GM13977 (cell line): ENCODE results near the gene CACNA1E.
"Not testable (repeated sequence)": the region's sequence is repeated elsewhere in the genome, so short reads cannot be mapped to it uniquely, and the experiment has no call there.

Source experiments
- DNase-seq: peaks from one replicate; pipeline ENCODE4 v3.0.0; 2012; ENCODE audit warnings: low spot score
- CTCF ChIP-seq: IDR thresholded peaks from 2 replicates; pipeline ENCODE4 v1.5.1; 2012; ENCODE audit warnings: mild to moderate bottlenecking, control low read depth; ENCODE audit not compliant: insufficient read depth; ENCODE audit errors: extremely low read depth, missing control alignments
- in situ Hi-C: fragments of 300-500 bp; cut with MboI; formaldehyde crosslinking; loops from one replicate; pipeline ENCODE4 v1.12.0; 2022; ENCODE audit warnings: low sequenced_read_pairs, low pct_unique_long_range_greater_than_20kb, mixed read lengths, inconsistent platforms; ENCODE audit not compliant: unreplicated experiment

Gene CACNA1E

GRCh38 chr1:181818943-181819342 is 335.6 kb downstream of the CACNA1E start:
- in situ Hi-C loops: no loop called here
- TF ChIP-seq CTCF: no peak
- no peak for DNase-seq

GRCh38 chr1:181821701-181822100 is 338.4 kb downstream of the CACNA1E start:
- no peak for TF ChIP-seq CTCF
- in situ Hi-C loops: no loop called here
- no peak for DNase-seq

- DNase-seq, in situ Hi-C loops: not testable (repeated sequence)
Measured at GRCh38 chr1:181832173-181832880, 349.0 kb downstream of the CACNA1E start.

GRCh38 chr1:181846001-181846645 is 362.8 kb downstream of the CACNA1E start:
- in situ Hi-C loops: no loop called here
- DNase-seq: no peak
- TF ChIP-seq CTCF: no peak

GRCh38 chr1:181846681-181847080 is 363.4 kb downstream of the CACNA1E start:
- TF ChIP-seq CTCF: no peak
- in situ Hi-C loops: no loop called here
- DNase-seq: no peak

- DNase-seq: no peak
- in situ Hi-C loops: no loop called here
- TF ChIP-seq CTCF: no peak
Measured at GRCh38 chr1:181849071-181849470, 365.8 kb downstream of the CACNA1E start.

GRCh38 chr1:181854212-181854611 is 370.9 kb downstream of the CACNA1E start:
- DNase-seq, in situ Hi-C loops: not testable (repeated sequence)
